Thyroid gland (tissue), 4 donors: ENCODE data around the gene OVOL3.
A peak's percentile ranks its signal among the peaks of the same experiment; 100 is the strongest.

Source experiments
- CTCF ChIP-seq, 6 experiments: fragments of 200-600 bp in 3 of 6; fragments of 450-650 bp in 3 of 6; sonication (generic) in 3 of 6; IDR thresholded peaks; one replicate each; pipeline ENCODE4 v1.5.1; 2016 to 2019; ENCODE audit warnings: antibody characterized with exemption in 6 of 6, mild to moderate bottlenecking in 2 of 6, inconsistent platforms in 1 of 6, moderate library complexity in 1 of 6
- POLR2A ChIP-seq, 2 donors: fragments of 450-650 bp; IDR thresholded peaks; one replicate each; pipeline ENCODE4 v1.6.1; 2017; ENCODE audit warnings: antibody characterized with exemption in 2 of 2, mild to moderate bottlenecking in 2 of 2, moderate library complexity in 1 of 2

- peak in 4 of 6 experiments; percentile 5 to 35 (median 20) for TF ChIP-seq CTCF (IDR thresholded peaks at IDR 0.05)
- peak; percentile 84 to 93 for TF ChIP-seq POLR2A (IDR thresholded peaks at IDR 0.05)
Measured at GRCh38 chr19:36139473-36140303, 28.7 kb downstream of the OVOL3 start, which contains the start of gene CAPNS1.
